Measurements from ENCODE around the gene ASTL. TPM values are rescaled to one million over a fixed set of nuclear protein-coding genes. Genes with fewer than 3 reads are reported as not detected.

The ASTL gene
- total RNA-seq, 1 donor from 2014 or later, result not detected

DNA sequence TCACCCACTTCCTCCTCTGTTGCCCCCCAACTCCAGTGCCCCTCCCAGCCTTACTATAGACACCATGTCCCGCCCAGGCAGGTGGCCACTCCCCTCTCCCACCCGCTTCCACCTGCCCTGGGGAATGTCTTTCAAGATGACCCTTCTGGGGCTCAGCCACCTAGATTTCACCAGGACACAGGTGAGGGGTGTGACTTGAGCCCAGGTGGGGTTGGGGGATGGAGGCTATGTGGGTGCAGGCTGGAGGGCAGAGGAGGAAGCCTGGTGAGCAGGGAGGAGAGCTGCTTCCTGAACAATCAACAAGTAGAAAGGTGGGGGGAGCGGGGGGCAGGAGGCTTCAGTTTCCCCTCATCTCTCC is 30.6 kb downstream of the ASTL start:
- H3K4me3 Mint-ChIP-seq, result no peak overlapping the region
- no peaks in the 10 kb centered on the region for H3K27me3 Mint-ChIP-seq
- DNase-seq (ENCODE audit: extremely low spot score, unreplicated experiment), result no peak
- H3K4me1 Mint-ChIP-seq (ENCODE audit: unreplicated experiment), result peaks cover 11% of the 10 kb centered on the region
- H3K27ac Mint-ChIP-seq, result no peak overlapping the region
- TF ChIP-seq, protein P1, sequence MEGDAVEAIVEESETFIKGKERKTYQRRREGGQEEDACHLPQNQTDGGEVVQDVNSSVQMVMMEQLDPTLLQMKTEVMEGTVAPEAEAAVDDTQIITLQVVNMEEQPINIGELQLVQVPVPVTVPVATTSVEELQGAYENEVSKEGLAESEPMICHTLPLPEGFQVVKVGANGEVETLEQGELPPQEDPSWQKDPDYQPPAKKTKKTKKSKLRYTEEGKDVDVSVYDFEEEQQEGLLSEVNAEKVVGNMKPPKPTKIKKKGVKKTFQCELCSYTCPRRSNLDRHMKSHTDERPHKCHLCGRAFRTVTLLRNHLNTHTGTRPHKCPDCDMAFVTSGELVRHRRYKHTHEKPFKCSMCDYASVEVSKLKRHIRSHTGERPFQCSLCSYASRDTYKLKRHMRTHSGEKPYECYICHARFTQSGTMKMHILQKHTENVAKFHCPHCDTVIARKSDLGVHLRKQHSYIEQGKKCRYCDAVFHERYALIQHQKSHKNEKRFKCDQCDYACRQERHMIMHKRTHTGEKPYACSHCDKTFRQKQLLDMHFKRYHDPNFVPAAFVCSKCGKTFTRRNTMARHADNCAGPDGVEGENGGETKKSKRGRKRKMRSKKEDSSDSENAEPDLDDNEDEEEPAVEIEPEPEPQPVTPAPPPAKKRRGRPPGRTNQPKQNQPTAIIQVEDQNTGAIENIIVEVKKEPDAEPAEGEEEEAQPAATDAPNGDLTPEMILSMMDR (conservative IDR thresholded peaks at IDR 0.05), result no peak
- peaks cover 6% of the 10 kb centered on the region for H3K9me3 Mint-ChIP-seq
- H3K36me3 Mint-ChIP-seq, result no peaks in the 10 kb centered on the region

DNA sequence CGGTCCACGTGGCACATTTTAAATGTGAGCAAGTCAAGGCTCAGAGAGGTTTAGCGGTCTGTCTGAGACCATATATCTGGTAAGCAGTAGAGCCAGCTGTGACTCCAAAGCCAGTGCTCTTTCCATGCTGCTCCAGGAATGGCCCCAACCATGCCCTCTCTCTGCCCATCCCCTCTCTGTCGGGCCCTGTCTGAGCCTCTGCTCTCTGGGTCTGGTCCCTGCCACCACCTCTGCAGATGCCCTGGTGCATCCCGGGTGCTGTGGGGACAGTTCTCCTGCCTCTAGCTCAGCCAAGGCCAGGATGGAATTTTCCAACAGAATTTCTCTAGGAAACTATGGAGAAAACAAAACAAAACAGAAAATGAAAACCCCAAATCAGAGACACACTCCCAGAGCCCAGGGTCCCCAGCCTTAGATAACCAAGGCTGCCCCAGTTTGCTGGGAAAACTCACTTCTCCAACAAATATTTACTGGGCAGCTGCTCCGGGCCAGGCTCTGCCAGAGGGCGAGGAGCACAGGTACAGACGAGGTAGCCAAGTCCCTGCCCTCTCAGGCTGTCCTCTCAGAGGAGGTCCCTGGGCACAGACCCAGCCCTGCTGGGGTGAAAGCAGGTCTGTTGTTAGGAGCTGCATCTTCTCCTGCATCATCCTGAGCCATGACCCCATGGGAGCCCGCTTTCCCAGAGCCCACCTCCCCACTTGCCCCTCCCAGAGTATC is 31.2 kb downstream of the ASTL start:
- no peak overlapping the region for H3K4me3 Mint-ChIP-seq
- no peak overlapping the region for H3K27ac Mint-ChIP-seq
- peaks cover 6% of the 10 kb centered on the region for H3K9me3 Mint-ChIP-seq
- TF ChIP-seq, protein P1 (conservative IDR thresholded peaks at IDR 0.05), result no peak
- H3K4me1 Mint-ChIP-seq (ENCODE audit: unreplicated experiment), result peaks cover 11% of the 10 kb centered on the region
- DNase-seq (ENCODE audit: extremely low spot score, unreplicated experiment), result no peak
- H3K27me3 Mint-ChIP-seq, result no peaks in the 10 kb centered on the region
- H3K36me3 Mint-ChIP-seq, result no peaks in the 10 kb centered on the region

DNA sequence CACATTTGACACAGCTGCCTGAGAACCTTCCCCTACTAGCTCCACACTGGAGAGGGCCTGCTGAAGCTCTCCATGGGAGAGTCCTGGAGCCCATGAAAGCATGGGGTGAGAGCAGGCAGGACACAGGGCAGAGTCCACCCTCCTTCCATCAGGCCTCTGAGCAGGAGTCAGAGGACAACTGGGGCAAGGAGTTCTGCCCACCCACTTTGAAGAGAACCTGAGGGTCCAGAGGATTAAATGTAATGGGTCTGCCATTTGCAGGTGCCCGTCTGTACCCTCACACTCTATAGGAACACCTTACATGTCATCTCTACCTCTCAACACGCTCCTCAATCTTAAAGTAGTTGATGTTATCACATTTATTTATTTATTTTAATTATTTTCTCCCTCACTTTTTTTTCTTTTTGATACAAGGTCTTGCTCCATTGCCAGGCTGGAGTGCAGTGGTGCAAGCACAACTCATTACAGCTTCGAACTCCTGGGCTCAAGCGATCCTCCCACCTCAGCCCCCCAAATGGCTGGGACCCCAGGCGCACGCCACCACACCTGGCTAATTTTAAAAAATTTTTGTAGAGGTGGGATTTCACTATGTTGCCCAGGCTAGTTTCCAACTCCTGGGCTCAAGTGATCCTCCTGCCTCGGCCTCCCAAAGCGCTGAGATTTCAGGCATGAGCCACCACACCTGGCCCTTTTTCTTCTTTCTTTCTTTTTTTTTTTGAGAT is 32.1 kb downstream of the ASTL start:
- H3K4me3 Mint-ChIP-seq, result no peak overlapping the region
- TF ChIP-seq, protein P1 (conservative IDR thresholded peaks at IDR 0.05), result no peak
- no peaks in the 10 kb centered on the region for H3K36me3 Mint-ChIP-seq
- no peaks in the 10 kb centered on the region for H3K27me3 Mint-ChIP-seq
- H3K4me1 Mint-ChIP-seq (ENCODE audit: unreplicated experiment), result peaks cover 11% of the 10 kb centered on the region
- H3K9me3 Mint-ChIP-seq, result peaks cover 6% of the 10 kb centered on the region
- no peak overlapping the region for H3K27ac Mint-ChIP-seq
- no peak for DNase-seq (ENCODE audit: extremely low spot score, unreplicated experiment)

DNA sequence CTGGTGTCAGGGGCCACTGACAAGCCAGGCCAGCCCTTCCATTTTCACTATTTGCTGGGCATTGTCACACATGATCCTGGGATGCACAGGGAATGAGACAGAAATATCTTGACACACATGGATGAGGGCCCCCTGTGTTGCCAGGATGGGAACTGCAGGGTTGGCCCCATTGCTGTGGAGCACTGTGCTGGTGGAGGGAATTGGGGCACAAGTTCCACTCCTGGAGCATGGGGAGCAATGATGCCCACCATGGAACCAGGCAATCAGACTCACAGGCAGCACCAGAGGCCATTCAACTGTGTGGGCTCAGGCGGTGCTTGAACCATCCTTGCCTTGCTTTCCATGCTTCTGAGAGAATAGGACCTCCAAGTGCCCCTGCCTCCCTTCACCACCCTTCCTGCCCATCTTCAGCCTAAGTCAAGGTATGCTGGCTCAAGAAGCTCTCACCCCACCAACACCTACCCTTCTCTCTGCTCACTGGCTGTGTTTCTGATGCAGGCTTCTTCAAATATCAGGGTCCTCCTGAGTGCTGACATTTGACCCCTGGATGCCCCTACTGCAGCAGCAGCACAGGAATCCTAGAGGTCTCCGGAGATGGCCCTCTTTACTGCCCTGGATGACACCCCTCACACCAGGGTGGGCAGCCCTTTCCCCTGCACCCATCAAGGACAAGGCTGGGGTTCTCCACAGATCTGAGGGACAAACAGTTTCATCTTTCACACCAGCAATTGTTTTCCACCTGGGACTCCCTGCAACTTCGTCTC is 33.0 kb downstream of the ASTL start:
- TF ChIP-seq, protein P1 (conservative IDR thresholded peaks at IDR 0.05), result no peak
- Mint-ChIP-seq H3K27ac (no peak overlapping the region), H3K4me1 (ENCODE audit: unreplicated experiment) (peaks cover 11% of the 10 kb centered on the region), H3K27me3 (no peaks in the 10 kb centered on the region), H3K4me3 (no peak overlapping the region), H3K36me3 (no peaks in the 10 kb centered on the region), H3K9me3 (peaks cover 6% of the 10 kb centered on the region)
- DNase-seq (ENCODE audit: extremely low spot score, unreplicated experiment), result no peak

DNA sequence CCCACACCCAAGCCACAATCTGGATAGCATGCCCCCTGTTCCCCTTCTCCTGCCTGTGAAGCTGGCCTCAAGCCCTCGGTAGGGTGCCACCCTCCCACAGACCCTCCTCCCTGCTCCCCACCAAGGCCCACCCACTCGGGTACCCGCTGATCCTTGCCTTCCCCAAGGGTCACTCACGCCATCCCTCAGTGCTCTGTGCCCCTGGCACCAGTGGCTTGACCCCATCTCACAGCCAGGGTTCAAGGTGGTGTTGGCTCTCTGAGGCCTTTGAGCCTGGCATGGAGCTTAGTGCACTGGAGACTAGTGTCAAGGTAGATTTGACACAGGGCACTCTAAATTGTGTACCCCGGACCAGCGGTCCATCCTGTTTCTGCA is 33.8 kb downstream of the ASTL start:
- Mint-ChIP-seq H3K27me3 (no peaks in the 10 kb centered on the region), H3K36me3 (no peaks in the 10 kb centered on the region), H3K4me3 (no peak overlapping the region), H3K9me3 (peaks cover 6% of the 10 kb centered on the region), H3K4me1 (ENCODE audit: unreplicated experiment) (peaks cover 11% of the 10 kb centered on the region), H3K27ac (no peak overlapping the region)
- no peak for DNase-seq (ENCODE audit: extremely low spot score, unreplicated experiment)
- TF ChIP-seq, protein P1 (conservative IDR thresholded peaks at IDR 0.05), result no peak
